K562 (cell line): ENCODE data around the gene CCN5. TPM values are rescaled to one million over a fixed set of nuclear protein-coding genes. Genes with fewer than 3 reads are reported as not detected.
"Not testable (repeated sequence)": the region's sequence is repeated elsewhere in the genome, so short reads cannot be mapped to it uniquely, and the experiment has no call there.

ENCODE experiments used
- ATAC-seq: fragments of 200-7000 bp; cut with Tn5 transposase; 3 replicates; pipeline ENCODE4 v1.9.1; 2020; ENCODE audit warnings: moderate library complexity
- BruUV-seq: library from RNA; stranded (reverse); fragments of 400-500 nt; replicated peaks from 2 replicates; lab custom pipeline; 2021; lab: Mats Ljungman, UMichigan
- CTCF ChIA-PET: fragments of 300-600 bp; formaldehyde crosslinking; extraction: SDS; loops from one replicate; lab custom pipeline; 2021; ENCODE audit warnings: low intra/inter-chr PET ratio; lab: Yijun Ruan, JAX
- POLR2A ChIA-PET: fragments of 300-600, 350-650 bp; sonication (Branson Sonifier 250); formaldehyde crosslinking; extraction: SDS; loops from one replicate; lab custom pipeline; 2021; ENCODE audit warnings: antibody characterized with exemption, inconsistent platforms; lab: Yijun Ruan, JAX
- DNase-seq, 4 experiments: peaks; one replicate each; pipeline versions ENCODE4 v3.0.0 to v3.0.0-alpha.2; 2011 to 2018; ENCODE audit warnings: low spot score in 3 of 4, mixed read lengths in 3 of 4; ENCODE audit errors: extremely low read depth in 1 of 4
- FAIRE-seq: peaks from 2 replicates; lab custom pipeline; 2011; peaks lifted over from hg19 to GRCh38; lab: Jason Lieb, UNC
- H2AFZ ChIP-seq: 2 replicates; pipeline ENCODE4 v1.6.0; 2011; ENCODE audit warnings: low read depth, low read length, control low read depth, inconsistent platforms
- H3K27ac ChIP-seq: fragments of 200-600 bp; 3 replicates; pipeline ENCODE4 v1.8.0; 2011; ENCODE audit warnings: low read depth, mild to moderate bottlenecking, control low read depth, inconsistent platforms, low read length, moderate library complexity, mixed read lengths; ENCODE audit errors: extremely low read depth
- H3K27me3 ChIP-seq, 2 experiments: fragments of 300-600 bp in 1 of 2; 2 replicates in 1 of 2; 3 replicates in 1 of 2; pipeline versions ENCODE4 v1.6.0 to v1.8.0; 2011; ENCODE audit warnings: inconsistent platforms in 2 of 2, low read length in 2 of 2, mild to moderate bottlenecking in 1 of 2, mixed read lengths in 1 of 2, moderate library complexity in 1 of 2; ENCODE audit not compliant: control insufficient read depth in 2 of 2, insufficient read depth in 2 of 2
- H3K36me3 ChIP-seq: fragments of 300-600 bp; 3 replicates; pipeline ENCODE4 v1.8.0; 2011; ENCODE audit warnings: mild to moderate bottlenecking, low read length, inconsistent platforms; ENCODE audit not compliant: control insufficient read depth, insufficient read depth
- H3K4me1 ChIP-seq, 2 experiments: fragments of 200-600 bp in 1 of 2; replicated peaks in 1 of 2; 2 replicates in 1 of 2; 3 replicates in 1 of 2; pipeline versions ENCODE4 v1.5.1 to v1.8.0; 2011; ENCODE audit warnings: inconsistent platforms in 2 of 2, low read length in 2 of 2, mild to moderate bottlenecking in 1 of 2, mixed read lengths in 1 of 2, moderate library complexity in 1 of 2; ENCODE audit not compliant: control insufficient read depth in 2 of 2, insufficient read depth in 2 of 2
- H3K4me2 ChIP-seq: 2 replicates; pipeline ENCODE4 v1.6.1; 2011; ENCODE audit warnings: low read length, control low read depth, inconsistent platforms, mixed read lengths; ENCODE audit not compliant: insufficient read depth
- H3K4me3 ChIP-seq: fragments of 200-600 bp; sonication (generic), shearing (Covaris generic); 2 replicates; pipeline ENCODE4 v1.5.1; 2016; ENCODE audit warnings: control low read depth, inconsistent platforms
- H3K79me2 ChIP-seq: fragments of 200-600 bp; 3 replicates; pipeline ENCODE4 v1.8.0; 2011; ENCODE audit warnings: low read length, inconsistent platforms; ENCODE audit not compliant: control insufficient read depth, insufficient read depth
- H3K9ac ChIP-seq, 2 experiments: 2 replicates each; pipeline versions ENCODE4 v1.6.0 to v1.6.1; 2011; ENCODE audit warnings: low read depth in 2 of 2, low read length in 2 of 2, control low read depth in 1 of 2, inconsistent platforms in 1 of 2, mild to moderate bottlenecking in 1 of 2, mixed read lengths in 1 of 2; ENCODE audit not compliant: insufficient read depth in 1 of 2
- H3K9me1 ChIP-seq: one replicate; pipeline ENCODE4 v1.6.0; 2011; ENCODE audit warnings: inconsistent platforms, mild to moderate bottlenecking, low read length, moderate library complexity; ENCODE audit not compliant: control insufficient read depth, insufficient read depth
- H3K9me3 ChIP-seq: replicated peaks from 2 replicates; pipeline ENCODE4 v1.5.1; 2011; ENCODE audit warnings: low read depth, low read length, inconsistent platforms; ENCODE audit not compliant: control insufficient read depth, insufficient read depth
- H4K20me1 ChIP-seq: replicated peaks from 2 replicates; pipeline ENCODE4 v1.6.1; 2011; ENCODE audit warnings: low read length, inconsistent platforms, mixed read lengths; ENCODE audit not compliant: control insufficient read depth, insufficient read depth
- GTF2A2 ChIP-seq: IDR thresholded peaks from 2 replicates; pipeline ENCODE4 v1.6.1; 2016; ENCODE audit warnings: mild to moderate bottlenecking, missing genetic modification characterization, missing compliant biosample characterization
- SIRT6 ChIP-seq: IDR thresholded peaks from one replicate; pipeline ENCODE4 v1.6.1; 2012; ENCODE audit warnings: low read depth, mild to moderate bottlenecking, control low read depth, inconsistent platforms, low read length, moderate library complexity
- SREBF2 ChIP-seq: sonication (generic); formaldehyde crosslinking; IDR thresholded peaks from 2 replicates; pipeline ENCODE4 v1.4.0; 2020; ENCODE audit warnings: mild to moderate bottlenecking, missing genetic modification reagents
- TRIM24 ChIP-seq, 2 experiments: fragments of 450-650 bp; IDR thresholded peaks; 2 replicates each; pipeline ENCODE4 v1.6.1; 2016
- ZNF407 ChIP-seq: fragments of 450-650 bp; IDR thresholded peaks from 2 replicates; pipeline ENCODE4 v1.6.1; 2016; ENCODE audit warnings: low read depth
- WGBS: fragments of 100-300 bp; shearing (Covaris generic); methylation state at CpG from one replicate; pipeline ENCODE4 v1.1.6; 2016; ENCODE audit warnings: low coverage, mixed read lengths; ENCODE audit not compliant: insufficient coverage; ENCODE audit errors: missing lambda C conversion rate; 5-methylcytosine and 5-hydroxymethylcytosine counted together
- in situ Hi-C: fragments of 300-500 bp; cut with MboI; formaldehyde crosslinking; loops from 4 replicates; pipeline ENCODE4 v1.15.0; 2018; ENCODE audit warnings: inconsistent platforms, mixed read lengths
- intact Hi-C: fragments of 100-400 bp; cut with micrococcal nuclease; formaldehyde crosslinking; loops from 2 replicates; pipeline ENCODE4 v1.14.2; 2022
- polyA plus RNA-seq, 8 experiments: library from polyadenylated mRNA; depleted of rRNA in 4 of 8; stranded (reverse) in 5 of 8; unstranded in 3 of 8; fragments of >200 nt; fragmentation: Nextera tagmentation in 2 of 8; fragmentation: Illumina TruSeq in 1 of 8; extraction: Ambion mirVana in 2 of 8; extraction: Trizol in 1 of 8; gene quantifications; 2 replicates each; pipeline versions ENCODE4 v1.2.1 to v1.2.3, GENCODE V29; 2011 to 2014; ENCODE audit warnings: inconsistent platforms in 1 of 8, missing spikeins in 1 of 8
- total RNA-seq, 7 experiments: library from RNA; depleted of rRNA in 6 of 7; stranded (reverse); fragments of >200 nt in 6 of 7; fragmentation: Illumina TruSeq in 2 of 7; extraction: Trizol in 2 of 7; gene quantifications; 2 replicates each; pipeline versions ENCODE4 v1.2.1 to v1.2.3, GENCODE V29; 2011 to 2021; ENCODE audit warnings: low replicate concordance in 1 of 7

CCN5 gene
- total and polyA plus RNA-seq, 9 of the 15 experiments (the other 6 are each of a cell fraction or from before 2014, with no cell fraction given), result not detected

- TF ChIP-seq ZNF407 (no peak), GTF2A2 (tag) (no peak), SREBF2 (CRISPR knock-in tag) (no peak), SIRT6 (no peak), TRIM24 (IDR thresholded peaks at IDR 0.05) (no peak)
Observed at GRCh38 chr20:44762466-44763140, 47.4 kb downstream of the CCN5 start (continued).

- H3K9me1 ChIP-seq, H2AFZ ChIP-seq, H3K79me2 ChIP-seq, FAIRE-seq, ATAC-seq, BruUV-seq, in situ Hi-C loops, POLR2A ChIA-PET, H3K4me3 ChIP-seq, H3K36me3 ChIP-seq, H4K20me1 ChIP-seq, H3K9me3 ChIP-seq, H3K9ac ChIP-seq, H3K4me2 ChIP-seq, CTCF ChIA-PET, DNase-seq, H3K4me1 ChIP-seq, intact Hi-C loops, H3K27ac ChIP-seq: not testable (repeated sequence)
- peaks cover 4 to 51% of the 10 kb centered on the region in 2 experiments; a peak in 4 of 5 replicates for H3K27me3 ChIP-seq
- 0% methylated on average over 3 of the region's 3 CpGs for WGBS
Observed at GRCh38 chr20:44763798-44764197, 48.6 kb downstream of the CCN5 start.
